Fibroblast of skin of right quadriceps (primary cell): ENCODE measurements around the gene PEX26.
"Not testable (repeated sequence)": the region's sequence is repeated elsewhere in the genome, so short reads cannot be mapped to it uniquely, and the experiment has no call there.

Experiments used
- DNase-seq: peaks from one replicate; pipeline ENCODE4 v3.0.0-alpha.2; 2013

PEX26 gene

DNA sequence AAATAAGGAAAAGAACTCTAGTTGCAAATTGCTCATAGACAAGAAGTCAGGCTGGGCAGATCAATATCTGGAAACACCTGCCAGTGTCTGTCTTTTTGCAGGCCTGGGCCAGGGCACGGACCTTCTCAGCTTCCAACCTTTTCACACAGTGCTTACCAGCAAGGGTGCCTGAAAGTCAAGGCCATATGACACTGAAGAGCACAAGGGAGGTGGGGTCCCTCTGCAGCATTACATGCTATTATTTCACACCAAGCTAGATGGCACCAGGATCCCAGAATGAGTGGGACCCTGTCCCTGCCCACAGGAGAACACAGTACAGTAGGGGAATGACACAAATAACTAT is 5.9 kb upstream of the PEX26 start:
- DNase-seq, result no peak

DNA sequence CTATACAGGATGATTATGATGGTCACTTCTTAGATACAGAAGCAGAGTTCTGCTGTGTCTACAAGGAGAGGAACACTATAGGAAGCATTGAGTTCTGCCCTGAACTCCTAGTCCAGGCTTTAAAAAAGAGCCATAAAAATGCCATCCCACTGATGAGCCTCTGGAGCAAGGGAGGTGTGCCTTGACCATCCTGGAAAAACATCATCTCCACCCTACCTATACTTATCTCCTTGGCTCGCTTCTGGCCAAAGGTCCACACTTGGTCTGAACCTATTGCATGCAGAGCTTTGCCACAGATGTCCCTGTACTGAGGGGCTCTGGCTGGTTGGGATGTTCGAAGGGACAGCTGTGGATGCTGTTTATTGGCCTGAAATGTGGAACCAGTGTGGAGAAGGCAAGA is 4.3 kb upstream of the PEX26 start:
- DNase-seq, result no peak

DNA sequence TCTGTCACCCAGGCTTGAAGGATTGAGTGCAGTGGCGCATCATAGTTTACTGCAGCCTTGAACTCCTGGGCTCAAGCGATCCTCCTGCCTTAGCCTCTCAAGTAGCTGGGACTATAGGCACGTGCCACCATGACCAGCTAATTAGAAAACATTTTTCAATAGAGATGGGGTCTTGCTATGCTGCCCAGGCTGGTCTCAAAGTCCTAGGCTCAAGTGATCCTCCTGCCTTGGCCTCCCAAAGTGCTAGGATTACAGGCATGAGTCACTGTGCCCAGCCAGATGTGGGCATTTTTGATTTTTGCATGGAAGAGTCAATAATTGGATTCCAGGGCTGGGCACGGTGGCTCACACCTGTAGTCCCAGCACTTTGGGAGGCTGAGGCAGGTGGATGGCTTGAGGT is 3.9 kb upstream of the PEX26 start:
- not testable (repeated sequence) for DNase-seq

DNA sequence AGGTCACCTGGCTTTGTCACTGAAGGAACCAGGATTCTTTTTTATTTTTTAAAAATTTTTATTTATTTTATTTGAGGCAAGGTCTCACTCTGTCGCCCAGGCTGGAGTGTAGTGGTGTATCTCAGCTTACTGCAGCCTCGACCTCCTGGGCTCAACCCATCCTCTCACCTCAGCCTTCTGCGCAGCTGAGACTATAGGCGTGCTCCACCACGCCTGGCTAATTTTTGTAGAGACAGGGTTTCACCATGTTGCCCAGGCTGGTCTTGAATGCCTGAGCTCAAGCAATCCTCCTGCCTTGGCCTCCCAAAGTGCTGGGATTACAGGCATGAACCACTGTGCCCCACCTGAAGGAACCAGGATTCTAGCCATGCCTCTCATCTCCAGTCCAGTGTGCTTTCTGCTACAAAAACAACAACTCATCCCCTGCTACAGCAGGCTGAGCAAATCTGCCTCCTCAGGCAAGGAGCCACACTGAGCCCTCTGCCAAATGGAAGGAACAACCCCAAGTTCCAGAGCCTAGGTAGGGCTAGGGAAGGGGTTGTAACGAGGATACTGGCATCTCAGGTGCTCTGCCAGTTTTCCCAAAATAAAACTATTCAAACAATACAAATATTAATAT is 2.6 kb upstream of the PEX26 start:
- no peak for DNase-seq

DNA sequence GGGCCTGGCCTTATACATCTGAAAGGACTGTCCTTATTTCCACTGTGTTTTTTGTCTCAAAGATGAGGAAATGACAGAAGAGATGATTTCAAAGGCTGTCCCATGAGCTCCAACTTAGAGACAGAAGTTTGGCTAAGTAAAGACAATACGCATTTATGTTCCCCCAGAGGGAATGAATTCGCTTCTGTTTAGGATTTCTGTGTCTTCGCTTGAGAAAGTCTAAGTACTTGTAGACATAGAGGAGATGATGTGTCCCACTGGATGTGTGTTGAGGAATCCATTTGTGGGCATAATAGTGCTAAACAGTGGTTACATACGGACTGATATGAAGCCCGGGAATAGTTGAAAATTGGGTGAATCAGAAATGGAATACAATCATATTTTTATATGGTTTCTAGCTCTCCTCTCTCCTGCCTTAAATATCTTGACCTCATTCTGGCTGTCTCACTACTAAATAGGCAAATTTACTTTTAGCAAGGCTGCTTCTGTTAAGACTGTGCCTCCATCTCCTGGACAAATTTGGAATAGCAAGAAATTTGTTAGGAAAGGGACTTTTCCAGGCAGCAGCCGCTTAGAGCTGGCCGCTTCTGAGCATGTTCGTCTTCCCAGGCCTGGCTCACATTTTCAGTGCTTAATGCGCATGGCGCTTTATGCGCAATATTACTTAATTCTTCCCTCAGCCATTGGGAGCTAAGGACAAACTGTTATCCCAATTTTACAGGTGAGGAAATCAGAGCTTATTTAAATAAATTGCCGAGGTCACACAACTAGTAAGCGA is 1.9 kb upstream of the PEX26 start:
- DNase-seq, result peak; percentile 84

DNA sequence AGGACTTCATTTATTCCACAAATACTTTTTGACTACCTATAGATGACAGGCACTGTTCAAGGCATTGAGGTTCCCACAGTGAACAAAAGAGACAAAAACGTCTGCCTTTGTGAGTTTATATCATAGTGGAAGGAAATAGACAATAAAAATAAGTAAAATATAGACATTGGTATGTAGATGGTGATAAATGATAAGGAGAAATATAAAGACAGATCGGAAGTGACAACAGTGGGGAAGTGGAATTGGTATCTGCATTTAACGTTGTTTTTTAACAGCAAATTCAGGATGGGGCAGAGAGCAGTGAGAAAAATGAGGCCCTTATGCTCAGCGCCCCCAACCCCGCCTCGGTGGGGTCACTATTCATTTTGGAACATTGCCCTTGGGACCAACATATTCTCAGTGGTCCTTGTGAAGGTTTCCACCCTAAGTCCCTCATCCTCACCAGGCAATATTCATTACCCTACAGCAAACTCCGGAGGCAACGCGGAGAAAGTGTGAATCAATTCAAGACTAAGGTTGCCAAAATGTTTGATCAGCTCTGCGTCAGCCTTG is 627 bp upstream of the PEX26 start:
- DNase-seq, result no peak

DNA sequence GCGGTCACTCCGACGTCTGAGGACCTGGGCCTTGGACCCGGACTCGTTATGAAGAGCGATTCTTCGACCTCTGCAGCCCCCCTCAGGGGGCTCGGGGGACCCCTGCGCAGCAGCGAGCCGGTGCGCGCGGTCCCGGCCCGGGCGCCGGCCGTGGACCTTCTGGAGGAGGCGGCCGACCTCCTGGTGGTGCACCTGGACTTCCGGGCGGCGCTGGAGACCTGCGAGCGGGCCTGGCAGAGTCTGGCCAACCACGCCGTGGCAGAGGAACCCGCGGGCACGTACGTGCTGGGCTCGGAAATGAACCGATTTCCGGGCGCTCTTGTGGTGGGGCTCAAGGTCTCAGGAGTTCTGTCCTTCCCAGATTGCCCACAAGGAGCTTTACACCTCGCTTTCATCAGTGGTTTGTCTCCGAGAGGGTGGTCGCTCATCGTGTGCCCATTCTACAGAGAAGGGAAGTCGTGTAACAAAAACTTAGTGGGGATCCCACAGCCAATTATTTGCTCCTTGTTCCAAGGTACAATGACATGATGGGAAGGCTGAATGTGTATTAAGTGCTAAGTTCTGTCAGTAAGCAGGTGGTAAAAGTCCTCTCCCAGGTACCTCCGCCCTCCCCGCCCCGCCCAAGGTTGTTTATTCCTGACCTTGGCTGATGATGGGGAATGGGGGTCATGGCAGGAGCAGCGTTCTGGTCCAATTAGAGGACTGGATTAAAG is 695 bp downstream of the PEX26 start:
- DNase-seq, result no peak

DNA sequence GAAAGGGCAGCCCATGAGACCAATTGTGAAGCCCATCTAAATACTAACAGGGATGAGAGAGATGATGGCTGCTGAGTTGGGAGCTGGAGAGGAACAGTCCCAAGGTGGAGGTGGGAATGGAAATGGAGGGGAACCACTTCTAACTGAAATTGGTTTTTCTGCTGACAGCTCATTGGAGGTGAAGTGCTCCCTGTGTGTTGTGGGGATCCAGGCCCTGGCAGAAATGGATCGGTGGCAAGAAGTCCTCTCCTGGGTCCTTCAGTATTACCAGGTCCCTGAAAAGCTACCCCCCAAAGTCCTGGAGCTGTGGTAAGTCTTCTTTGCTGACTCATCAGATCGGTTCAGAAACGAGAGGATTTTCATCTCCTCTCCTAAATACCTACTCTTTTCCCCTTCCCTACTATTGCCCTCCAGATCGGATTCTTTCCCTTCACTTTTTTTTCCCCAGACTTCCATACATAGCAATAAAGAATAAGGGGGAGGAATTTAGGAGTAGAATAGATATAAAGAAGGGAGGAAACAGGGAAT is 2.0 kb downstream of the PEX26 start:
- DNase-seq, result no peak

DNA sequence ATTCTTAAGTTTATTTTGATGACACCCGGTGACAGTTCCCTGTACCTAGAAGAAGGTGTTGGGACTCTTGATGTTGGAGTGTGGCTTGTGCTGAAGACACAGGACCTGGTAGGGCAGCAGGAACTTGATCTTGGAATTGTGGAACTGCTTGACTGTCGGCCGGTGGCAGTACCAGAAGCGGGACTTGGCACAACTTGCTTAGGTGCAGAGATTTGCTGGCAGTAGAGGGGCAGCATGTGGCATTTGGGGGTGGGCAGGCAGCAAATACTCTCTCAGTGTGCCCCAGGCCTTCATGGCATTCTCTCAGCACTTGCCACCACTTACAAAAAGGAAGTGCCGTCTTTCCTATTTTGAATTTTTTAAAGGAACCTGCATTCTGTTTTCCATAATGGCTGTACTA is 3.6 kb downstream of the PEX26 start:
- DNase-seq, result no peak

DNA sequence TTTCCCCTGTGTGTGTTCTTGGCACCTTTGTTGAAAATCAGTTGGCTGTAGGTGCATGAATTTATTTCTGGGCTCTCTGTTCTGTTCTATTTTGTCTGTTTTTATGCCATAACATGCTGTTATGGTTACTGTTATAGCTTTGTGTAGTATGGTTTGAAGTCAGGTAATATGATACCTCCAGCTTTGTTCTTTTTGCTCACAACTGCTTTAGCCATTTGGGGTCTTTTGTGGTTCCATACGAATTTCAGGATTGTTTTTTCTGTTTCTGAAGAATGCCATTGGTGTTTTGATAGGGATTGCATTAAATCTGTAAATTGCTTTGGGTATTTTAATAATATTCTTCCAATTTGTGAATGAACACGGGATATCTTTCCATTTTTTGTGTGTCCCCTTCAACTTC is 4.7 kb downstream of the PEX26 start:
- no peak for DNase-seq

DNA sequence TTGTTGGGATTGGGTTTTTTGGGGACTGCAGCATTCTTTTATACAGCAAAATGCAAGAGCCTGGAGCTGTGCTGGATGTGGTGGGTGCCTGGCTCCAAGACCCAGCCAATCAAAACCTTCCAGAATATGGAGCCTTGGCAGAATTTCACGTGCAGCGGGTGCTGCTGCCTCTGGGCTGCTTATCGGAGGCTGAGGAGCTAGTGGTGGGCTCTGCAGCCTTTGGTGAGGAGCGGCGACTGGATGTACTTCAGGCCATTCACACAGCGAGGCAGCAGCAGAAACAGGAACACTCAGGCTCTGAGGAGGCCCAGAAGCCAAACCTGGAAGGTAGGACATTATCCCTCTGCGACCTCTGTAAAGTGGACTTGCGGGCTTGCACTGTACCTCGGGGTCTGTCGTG is 5.6 kb downstream of the PEX26 start:
- DNase-seq, result no peak

DNA sequence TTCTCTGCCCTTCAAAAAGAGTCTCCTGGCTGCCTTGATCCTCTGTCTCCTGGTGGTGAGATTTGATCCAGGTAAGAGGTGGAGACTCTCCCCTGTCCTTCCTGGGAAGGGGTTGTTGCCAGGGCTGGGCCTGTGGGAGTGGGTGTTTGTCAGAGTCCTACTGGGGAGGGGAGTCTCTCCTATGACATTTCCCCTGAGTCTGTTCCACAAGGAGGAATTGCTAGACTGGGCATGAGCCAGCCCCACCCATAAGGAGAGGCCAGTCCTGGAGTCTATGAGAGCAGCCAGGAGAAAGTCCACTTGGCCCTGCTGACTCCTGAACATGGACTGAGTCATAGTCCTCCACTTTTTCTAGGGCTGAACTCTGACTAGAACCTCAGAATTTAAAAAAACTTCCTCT is 7.4 kb downstream of the PEX26 start:
- DNase-seq, result no peak

DNA sequence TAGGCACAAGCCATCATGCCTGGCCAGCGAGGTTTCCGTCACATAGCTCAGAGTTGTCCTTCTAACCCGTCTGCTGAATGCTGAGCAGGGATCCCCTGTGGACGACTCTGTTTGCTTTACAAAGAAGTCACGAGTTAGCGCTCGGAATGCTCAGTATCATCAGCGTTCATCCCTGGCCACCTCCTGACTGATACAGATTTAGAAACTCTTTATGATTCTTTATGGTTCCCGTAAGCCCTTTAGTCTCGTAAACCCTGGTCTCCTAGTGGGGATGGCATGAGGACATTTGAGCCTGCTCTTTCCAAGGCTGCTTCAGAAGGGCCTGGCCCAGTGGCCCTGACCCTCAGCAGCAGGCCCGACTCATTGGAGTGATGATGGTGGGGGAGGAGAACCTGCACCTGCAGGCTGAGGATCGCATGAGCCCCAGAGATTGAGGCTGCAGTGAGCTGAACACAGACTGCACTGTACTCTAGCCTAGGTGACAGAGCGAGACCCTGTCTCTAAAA is 9.6 kb downstream of the PEX26 start:
- DNase-seq, result no peak

DNA sequence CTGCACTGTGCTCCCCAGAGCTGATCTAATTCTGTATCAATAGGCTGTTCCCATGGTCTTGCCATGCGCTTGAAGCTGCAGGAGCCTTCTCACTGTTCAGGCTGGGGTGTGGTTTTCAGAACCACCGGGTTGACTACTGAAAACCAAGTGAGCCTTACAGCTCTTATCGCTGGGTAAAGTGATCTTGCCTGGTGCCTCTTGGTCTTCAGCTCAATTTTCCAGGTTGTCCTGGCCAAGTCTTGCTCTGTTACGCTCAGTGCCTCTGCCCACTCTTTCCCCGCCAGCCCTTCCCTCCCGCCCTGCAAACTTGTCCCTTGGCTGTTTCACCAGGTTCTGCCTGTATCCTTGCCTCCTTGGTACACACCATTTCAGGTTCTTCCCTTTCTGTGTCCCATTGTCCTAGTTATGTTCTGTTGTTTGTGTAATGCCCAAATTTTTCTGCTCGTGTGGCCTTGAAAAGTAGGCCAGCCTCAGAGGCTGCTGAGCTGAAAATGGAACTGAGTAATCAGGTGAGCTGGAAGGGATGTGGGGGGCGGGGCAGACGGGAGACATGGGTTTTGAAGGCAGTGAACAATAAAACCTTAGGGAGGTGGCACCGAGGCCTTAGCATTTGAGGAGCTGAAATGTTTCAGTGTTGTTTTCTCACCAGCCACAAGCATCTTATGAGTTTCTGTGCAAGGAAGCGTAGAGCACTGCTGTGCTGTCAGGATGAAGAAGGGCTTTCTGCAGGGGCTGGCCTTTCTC is 11.2 kb downstream of the PEX26 start:
- no peak for DNase-seq

DNA sequence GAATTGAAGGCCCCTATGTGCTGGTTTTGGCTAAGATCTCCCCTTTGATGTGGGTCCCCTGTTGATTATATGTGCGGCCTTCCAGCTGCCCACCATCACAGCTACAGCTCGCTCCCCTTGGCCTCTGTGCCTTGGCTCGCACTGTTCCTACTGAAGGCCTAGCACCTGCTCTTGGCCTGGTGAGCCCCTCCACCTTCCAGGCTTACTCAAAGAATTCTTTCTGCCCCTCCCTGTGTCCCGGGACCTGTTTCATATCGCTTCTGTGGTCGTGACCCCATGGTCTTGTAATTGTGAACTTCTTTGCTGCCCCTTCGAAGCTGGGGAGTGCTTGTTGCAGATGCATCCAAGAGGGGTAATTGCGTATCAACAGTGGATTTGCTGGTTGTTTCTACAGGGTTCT is 12.5 kb downstream of the PEX26 start:
- DNase-seq, result no peak

DNA sequence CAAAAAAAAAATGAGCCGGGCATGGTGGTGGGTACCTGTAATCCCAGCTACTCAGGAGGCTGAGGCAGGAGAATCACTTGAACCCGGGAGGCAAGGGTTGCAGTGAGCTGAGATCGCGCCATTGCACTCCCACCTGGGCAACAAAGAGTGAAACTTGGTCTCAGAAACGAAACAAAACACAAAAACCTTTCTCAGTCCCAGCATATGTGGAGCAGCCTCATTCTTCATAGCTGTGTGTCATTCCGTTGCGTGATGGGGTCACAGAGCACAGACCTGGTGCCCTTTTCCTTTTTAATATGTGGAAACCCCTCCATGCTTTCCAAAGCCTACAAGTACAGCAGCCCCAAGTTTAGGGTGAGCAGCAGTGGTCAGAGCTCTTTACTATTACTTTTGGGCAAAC is 13.7 kb downstream of the PEX26 start:
- DNase-seq, result no peak

DNA sequence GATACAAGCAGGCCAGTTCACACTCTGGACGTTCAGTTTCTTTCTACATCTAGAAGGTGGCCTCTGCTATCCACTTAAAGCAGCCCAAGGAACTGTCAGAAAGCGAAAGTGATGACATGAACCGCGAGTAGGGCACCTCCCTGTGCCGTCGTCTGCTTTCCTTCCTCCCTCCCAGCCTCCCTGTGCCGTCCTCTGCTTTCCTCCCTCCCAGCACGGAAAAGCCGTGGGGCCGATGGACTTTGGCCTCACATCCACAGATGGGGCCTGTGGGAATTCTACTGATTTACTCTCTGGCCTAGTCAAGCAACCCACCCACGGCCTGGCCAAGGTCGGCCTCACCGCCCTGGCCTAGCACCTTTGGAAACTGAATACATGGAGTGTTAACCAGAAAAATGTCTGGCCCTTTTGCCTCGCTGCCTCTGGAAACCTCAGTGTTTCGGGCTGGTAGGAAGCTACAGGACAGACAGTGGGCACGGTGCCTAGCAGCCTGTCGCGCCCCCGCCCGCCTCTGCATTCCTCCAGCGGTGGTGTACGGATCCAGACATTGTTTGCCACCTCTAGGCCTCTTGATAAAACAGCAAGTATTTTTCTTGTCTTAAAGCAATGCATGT is 14.2 kb downstream of the PEX26 start:
- DNase-seq, result no peak

DNA sequence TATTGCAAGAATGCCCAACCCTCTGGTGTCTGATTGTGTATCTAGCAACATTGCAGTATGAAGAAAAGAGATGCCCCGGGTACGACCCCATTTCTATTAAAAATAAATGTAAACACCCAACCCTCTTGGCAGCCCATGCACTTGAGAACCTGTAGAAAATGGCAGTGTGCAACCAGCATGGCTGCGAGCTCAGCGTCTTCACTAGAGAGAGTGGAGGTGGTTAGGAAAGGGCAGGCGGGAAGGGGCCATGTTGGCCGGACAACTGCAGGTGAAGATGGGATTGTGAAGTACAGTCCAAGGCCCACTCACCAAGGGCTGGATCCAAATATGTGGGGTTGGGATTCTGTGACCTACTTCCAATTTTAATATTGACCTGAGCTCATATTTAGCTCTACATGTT is 15.9 kb downstream of the PEX26 start:
- no peak for DNase-seq

DNA sequence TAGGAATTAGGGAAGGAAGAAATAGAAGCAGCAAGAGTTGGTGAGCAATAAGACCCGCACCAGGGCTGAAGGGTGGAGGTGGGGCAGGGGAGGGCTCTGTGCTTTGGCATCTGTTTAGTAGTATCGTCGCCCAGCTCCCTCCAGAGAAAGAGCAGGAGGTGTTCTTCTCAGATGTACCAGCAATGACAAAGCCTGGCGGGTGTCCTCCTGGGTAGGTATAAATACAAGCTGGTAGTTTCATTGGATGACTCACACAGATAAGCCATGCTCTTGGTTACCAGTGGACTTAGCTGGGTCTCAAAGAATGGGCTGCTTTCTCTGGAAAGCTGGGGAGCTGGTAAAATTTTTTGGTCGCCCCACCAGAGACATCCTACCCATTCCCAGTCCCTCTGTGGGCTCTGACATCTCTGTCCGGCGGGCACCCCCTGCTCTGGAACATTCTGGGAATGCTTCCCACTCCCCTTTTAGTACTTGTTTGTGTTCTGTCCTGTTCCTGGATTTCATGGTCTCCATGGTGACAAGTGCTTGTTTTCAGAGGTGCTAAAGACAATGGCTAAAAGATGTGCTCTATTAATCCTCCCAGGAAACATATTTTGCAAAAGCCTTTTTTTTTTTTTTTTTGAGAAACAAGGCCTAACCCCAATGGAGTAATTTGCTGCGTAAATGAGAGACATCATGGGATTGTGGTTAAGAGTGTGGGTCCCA is 17.5 kb downstream of the PEX26 start:
- no peak for DNase-seq

DNA sequence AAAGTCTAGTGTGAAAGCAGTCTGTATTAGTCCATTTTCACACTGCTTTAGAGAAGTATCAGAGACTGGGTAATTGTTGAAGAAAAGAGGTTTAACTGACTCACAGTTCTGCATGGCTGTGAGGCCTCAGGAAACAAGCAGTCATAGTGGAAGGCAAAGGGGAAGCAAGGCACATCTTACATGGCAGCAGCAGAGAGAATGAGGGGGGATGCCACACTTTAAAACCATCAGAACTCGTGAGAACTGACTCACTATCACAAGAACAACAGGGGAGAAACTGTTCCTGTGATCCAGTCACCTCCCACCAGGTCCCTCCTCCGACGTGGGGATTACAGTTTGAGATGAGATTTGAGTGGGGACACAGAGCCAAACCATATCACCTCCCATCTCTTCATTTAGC is 19.0 kb downstream of the PEX26 start:
- DNase-seq, result no peak

DNA sequence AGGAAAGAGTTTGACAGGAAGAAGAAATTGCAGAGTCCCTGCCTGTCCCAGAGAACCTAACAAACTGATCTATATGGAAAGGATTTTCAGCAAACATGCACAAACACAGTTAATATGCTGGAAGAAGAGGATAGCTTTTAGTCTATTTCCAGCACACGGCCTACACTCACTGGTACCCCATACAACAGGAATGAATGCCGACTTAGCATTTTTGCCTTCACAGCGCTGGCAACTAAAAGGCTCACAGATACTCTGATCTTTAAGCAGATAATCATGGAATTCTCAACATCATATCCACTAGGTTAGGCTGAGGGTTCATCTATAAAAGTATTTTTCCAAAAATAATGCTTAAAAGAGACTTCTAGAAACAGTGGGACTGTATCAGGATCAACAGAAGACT is 23.0 kb downstream of the PEX26 start:
- DNase-seq, result no peak

DNA sequence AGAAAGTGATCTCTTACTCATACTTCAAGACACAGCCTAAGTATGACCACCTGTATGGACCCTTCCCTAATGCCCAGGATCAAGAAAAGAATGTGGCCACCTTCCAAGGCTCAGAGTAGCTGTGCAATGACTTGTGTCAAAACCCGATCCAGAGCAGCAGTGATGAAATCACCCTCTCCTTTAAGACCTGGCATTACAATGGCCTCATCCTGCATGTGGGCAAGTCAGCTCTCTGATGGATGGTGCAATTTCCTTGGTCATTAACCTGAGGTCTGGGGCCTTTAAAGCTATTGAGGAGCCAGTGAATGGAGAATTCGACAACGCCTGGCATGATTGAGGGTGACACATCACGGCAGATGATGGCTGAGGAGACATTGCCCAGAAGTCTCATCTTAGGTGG is 23.7 kb downstream of the PEX26 start:
- no peak for DNase-seq
